Measurements from ENCODE around the gene ACE.

- TF ChIP-seq CTCF (conservative IDR thresholded peaks at IDR 0.05; ENCODE audit: low read depth, low read length), result no peak
- TF ChIP-seq EZH2 (IDR thresholded peaks at IDR 0.05; ENCODE audit: low read length, unreplicated experiment), result no peak
These were observed 21.9 kb downstream of the ACE start for GRCh38 chr17:63498626-63499195.

Measured in PC-3 (cell line).